Kasumi-1 (cell line): ENCODE results near the gene HEY2.
"Not testable (repeated sequence)": the region's sequence is repeated elsewhere in the genome, so short reads cannot be mapped to it uniquely, and the experiment has no call there.

Source experiments
- DNase-seq, 2 experiments: peaks; one replicate each; lab custom pipeline; 2025; lab: John Stamatoyannopoulos, UW

The HEY2 gene

GRCh38 chr6:125769147-125769783 is 19.8 kb downstream of the HEY2 start:
- DNase-seq, result no peak

GRCh38 chr6:125773387-125774341 is 24.2 kb downstream of the HEY2 start:
- DNase-seq, result no peak

GRCh38 chr6:125776107-125776826 is 26.8 kb downstream of the HEY2 start:
- DNase-seq, result not testable (repeated sequence)

DNA sequence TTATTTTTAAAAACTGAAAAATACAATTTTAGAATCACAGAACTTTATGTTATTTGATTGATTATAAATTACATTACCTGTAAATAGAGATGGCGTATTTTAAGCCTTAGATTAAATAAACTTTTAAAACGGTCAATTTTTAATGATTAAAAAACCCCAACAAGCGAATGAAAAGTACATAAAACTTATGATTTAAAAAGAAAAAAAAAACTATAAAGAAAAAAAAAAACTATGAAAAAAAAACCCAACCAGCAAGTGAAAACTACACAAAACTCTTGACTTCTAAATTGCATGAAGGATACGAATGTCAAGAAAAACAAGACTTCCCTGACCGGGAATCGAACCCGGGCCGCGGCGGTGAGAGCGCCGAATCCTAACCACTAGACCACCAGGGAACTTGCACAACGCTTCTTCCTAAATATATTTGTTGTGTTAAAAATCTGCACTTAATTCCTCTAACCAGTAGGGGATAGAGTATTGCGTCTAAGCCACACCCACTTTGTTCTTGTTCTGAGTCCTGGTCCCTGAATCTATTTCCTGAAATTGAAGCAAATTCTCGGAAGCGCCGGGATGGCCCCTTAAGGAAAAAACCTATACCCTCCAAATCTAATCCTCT is 30.6 kb downstream of the HEY2 start:
- peak; percentile 97 to 98 for DNase-seq

DNA sequence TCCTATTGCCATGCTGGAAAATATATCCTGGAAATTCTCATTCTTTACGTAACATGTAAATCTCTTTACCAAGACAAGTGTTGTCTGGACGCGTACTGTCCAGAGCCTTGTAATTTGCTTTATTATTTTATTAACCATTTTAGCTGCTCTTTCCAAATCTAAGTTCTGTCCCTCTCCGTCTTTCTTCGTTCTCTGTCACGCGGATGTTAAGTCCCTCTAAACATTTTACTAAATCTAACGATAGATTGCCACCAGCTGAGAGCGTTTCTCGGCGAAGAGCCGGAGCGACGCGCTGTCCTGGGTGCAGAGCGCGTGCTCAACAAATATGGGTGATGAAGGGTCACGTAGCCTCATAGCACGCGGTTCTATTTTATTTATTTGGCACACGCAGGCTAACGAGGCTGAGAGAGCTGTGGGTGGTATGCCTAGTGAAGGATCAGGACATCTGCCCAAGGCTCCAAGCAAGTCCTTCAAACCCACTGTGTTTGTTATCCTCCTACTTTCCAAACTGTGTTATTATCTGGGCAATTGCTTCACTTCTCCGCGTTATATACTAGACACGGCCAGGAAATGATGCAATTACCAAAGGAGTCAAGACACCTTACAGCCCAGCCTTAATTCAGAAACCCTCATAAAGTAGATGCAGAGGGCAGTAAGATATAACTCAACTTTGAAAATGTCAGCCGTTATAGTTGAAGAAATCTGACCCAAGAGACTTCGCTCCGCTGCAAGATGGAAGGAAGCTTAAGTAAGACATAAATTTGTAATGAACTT is 31.3 kb downstream of the HEY2 start:
- peak; percentile 61 to 69 for DNase-seq

- DNase-seq, result peak; percentile 64 to 65
Measured at GRCh38 chr6:125781314-125781868, 32.0 kb downstream of the HEY2 start.

DNA sequence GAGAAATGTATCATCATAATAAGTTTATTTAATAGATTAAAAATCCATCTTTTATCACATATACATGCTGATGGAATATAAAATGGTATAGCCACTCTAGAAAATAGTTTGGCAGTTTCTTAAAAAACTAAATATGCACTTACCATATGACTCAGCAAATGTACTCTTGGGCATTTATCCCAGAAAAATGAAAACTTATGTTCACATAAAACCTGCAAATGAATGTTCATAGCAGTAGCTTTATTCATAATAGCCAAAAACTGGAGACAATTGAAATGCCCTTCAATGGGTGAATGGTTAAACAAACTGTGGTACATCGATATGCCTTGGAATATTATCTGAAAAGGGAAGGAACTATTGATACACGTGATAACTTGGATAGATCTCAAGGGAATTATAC is 34.9 kb downstream of the HEY2 start:
- DNase-seq, result no peak

GRCh38 chr6:125787791-125788190 is 38.4 kb downstream of the HEY2 start:
- peak; percentile 42 to 49 for DNase-seq

DNA sequence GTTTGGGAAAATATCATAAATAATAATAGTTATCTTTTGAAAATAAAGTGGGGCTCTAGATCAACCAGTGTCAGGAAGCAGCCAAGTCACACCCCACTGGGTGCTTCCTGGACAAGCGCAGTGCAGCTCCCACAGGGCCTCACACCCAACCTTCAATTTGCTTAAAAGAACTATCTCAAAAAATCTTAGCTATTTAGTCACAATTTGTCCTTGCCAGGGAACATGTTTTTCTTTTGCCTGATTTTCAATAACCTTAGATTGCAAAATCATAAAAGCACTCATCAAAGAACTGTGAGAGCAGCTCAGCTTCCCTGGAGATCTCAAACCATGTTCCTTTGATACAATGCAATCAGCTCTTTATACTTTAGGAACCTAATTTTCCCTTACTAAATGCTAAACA is 39.7 kb downstream of the HEY2 start:
- DNase-seq, result no peak

DNA sequence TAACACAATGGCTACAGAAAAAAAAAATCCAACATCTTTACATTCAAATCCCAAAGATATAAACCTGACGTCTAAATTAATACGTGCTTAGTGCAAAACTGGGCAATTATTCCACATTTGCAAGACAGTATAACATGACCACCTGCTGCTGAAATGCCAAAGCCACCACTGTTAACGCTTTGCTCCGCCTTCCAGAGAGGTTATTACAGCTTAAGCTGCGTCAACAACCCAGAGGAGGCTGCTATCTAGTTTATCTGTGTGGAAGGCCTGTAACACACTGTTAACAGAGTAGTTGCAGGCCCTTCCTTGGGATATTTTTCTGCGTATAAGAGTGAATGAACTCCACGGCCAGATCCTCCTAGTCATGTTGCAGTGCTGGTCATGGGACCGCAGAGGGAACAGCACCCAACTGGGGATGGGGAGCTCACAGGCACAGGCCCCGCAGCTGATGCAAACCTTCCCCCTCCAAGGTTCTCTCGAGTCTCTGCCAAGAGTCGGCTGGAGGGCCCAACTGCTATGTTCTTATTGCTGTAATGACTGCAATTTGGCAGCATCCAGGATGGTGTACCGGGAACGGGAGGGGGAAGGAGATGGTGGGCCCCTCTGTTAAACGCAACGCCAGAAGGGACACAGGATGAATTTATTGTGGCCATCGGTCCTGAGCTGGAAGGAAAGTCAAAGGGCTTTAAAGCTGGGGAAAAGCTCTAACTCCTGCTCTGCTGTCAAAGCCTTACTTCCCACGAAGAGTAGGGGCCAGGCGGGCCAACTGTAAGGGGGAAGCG is 40.3 kb downstream of the HEY2 start:
- DNase-seq, result peak; percentile 53 to 55

GRCh38 chr6:125790358-125791150 is 41.1 kb downstream of the HEY2 start, which contains the start of gene NCOA7:
TSS of gene NCOA7 (plus strand) at chr6:125790960. CDS start at chr6:125815355, 24,395 bp downstream.
- DNase-seq, result peak; percentile 79 to 81

GRCh38 chr6:125791151-125791819 is 41.9 kb downstream of the HEY2 start:
- peak; percentile 68 to 90 for DNase-seq

DNA sequence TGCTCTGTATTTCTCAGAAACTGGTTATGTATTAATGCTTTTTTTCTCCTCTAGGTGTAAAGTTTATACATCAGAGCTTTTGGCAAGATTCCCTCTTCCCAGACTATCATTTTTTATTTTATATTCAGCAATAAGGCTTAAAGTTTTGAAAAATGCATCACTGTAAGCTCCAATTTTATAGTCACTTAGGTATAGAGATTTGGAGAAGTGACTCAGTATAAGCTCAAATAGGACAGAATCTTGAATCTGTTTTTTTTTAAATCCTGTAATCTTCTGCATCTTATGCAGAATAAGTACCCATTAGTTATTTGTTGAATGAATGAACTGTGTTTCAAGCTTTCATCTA is 42.4 kb downstream of the HEY2 start:
- no peak for DNase-seq

GRCh38 chr6:125792172-125792571 is 42.7 kb downstream of the HEY2 start:
- DNase-seq, result no peak

GRCh38 chr6:125792680-125793079 is 43.2 kb downstream of the HEY2 start:
- DNase-seq, result no peak

GRCh38 chr6:125793280-125793679 is 43.8 kb downstream of the HEY2 start:
- no peak for DNase-seq

DNA sequence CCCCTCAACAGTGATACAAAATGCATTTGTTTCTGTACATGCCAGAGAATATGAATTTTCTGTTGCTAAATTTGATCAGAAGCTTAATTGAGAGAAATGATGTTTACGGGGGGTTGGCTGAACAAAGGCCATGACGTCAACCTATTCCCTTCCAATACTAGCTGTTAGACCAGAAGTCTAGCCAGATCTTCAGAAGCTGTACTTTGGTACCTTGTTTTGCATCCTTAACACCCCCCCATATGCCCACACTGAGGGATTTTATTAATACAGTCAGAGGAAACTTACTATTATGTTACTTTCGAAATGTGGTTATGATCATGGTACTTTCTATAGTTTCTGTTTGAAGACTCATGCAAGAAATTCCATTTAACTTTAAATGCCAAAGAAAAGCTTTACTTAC is 44.4 kb downstream of the HEY2 start:
- DNase-seq, result no peak

DNA sequence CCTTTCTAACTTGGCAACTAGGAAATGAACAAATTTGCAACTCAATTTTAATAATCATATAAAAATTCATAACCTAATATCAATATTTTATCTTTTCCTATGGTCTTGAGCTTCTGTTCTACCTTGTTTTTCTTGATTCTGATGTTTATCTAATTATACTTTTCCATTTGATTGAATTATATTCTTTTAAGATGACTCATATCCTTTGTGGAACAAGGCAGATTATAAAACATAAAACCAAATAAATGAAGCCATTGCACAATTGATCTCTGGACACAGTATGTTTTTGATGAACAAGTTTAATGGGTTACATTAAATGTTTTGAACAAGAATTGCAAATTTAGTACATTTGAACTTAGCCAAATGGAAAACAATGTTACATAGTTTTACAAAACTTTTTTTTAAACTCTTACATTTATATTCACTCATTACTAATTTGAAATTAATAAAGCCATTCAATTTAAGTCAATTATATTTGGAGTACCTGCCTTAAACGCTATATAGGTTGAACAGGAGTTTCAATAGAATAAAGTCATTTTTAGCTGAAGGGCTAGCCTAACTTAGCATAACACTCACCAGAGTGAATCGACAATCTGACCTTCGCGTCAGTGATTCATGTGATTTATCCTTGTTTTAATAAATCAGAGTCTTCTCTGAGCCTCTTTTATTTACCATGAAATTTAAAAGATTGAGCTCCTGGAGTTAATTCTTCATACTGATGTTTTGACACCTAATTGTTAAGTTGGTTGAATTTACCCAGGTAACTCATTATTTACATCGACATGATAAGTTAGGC is 45.1 kb downstream of the HEY2 start:
- DNase-seq, result no peak
